ENCODE data around the gene CDC42BPA.

DNA sequence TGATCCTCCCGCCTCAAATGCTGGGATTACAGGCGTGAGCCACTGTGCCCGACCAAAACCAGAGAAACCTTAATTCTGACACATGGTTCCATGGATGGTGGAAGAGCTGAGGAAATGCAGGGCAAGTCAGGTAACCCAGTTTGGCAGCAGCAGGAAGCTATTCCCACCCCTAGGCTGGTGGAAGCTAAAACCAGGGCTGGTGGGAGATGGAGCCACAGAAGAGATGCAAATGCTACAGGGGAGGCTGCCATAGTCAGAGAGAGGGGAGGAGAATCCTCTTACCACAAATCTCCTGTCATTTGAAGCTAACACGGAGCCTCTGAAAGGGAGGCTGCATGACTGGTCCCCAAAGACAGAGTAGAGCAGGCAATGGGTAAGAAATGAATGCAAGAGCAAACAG is 4.1 kb upstream of the CDC42BPA start:
- no peak for TF ChIP-seq POLR2AphosphoS5 (IDR thresholded peaks at IDR 0.05; ENCODE audit: borderline replicate concordance, low read depth, low read length)
- no peak for TF ChIP-seq EZH2 (IDR thresholded peaks at IDR 0.05)

Data from SK-N-MC (cell line).